Hepatocyte (in vitro differentiated cells): Measurements from ENCODE around the gene FSTL1. TPM values are rescaled to one million over a fixed set of nuclear protein-coding genes. Genes with fewer than 3 reads are reported as not detected.

Source experiments
- DNase-seq: peaks from one replicate; pipeline ENCODE4 v3.0.0-alpha.2; 2016; ENCODE audit warnings: low spot score
- H2AFZ ChIP-seq: fragments of 200-600 bp; sonication (generic); 2 replicates; pipeline ENCODE4 v1.6.0; 2016; ENCODE audit warnings: antibody characterized with exemption, mild to moderate bottlenecking
- H3K27ac ChIP-seq: fragments of 200-600 bp; sonication (generic); 2 replicates; pipeline ENCODE4 v1.5.1; 2016; ENCODE audit warnings: mild to moderate bottlenecking
- H3K27me3 ChIP-seq: fragments of 200-600 bp; sonication (generic); 2 replicates; pipeline ENCODE4 v1.6.1; 2016
- H3K36me3 ChIP-seq: fragments of 200-600 bp; sonication (generic); replicated peaks from 2 replicates; pipeline ENCODE4 v1.5.1; 2016; ENCODE audit warnings: low read depth; ENCODE audit not compliant: insufficient read depth
- H3K4me1 ChIP-seq: fragments of 200-600 bp; sonication (generic); 2 replicates; pipeline ENCODE4 v1.5.1; 2016; ENCODE audit warnings: mild to moderate bottlenecking, moderate library complexity; ENCODE audit not compliant: insufficient read depth
- H3K4me2 ChIP-seq: fragments of 200-600 bp; sonication (generic); 2 replicates; pipeline ENCODE4 v1.6.0; 2016
- H3K4me3 ChIP-seq: fragments of 200-600 bp; sonication (generic); 2 replicates; pipeline ENCODE4 v1.5.1; 2016; ENCODE audit warnings: mild to moderate bottlenecking
- H3K79me2 ChIP-seq: fragments of 200-600 bp; sonication (generic); 2 replicates; pipeline ENCODE4 v1.6.0; 2017; ENCODE audit warnings: mild to moderate bottlenecking
- H3K9me2 ChIP-seq: fragments of 200-600 bp; sonication (generic); replicated peaks from 2 replicates; pipeline ENCODE4 v1.6.0; 2017; ENCODE audit warnings: mild to moderate bottlenecking; ENCODE audit not compliant: insufficient read depth
- H3K9me3 ChIP-seq: fragments of 200-600 bp; sonication (generic); 2 replicates; pipeline ENCODE4 v1.5.1; 2016; ENCODE audit warnings: low read depth, mild to moderate bottlenecking
- H4K20me1 ChIP-seq: fragments of 200-600 bp; sonication (generic); 2 replicates; pipeline ENCODE4 v1.6.0; 2016; ENCODE audit warnings: mild to moderate bottlenecking; ENCODE audit not compliant: insufficient read depth, poor library complexity, severe bottlenecking
- CTCF ChIP-seq: fragments of 200-600 bp; sonication (generic); IDR thresholded peaks from 2 replicates; pipeline ENCODE4 v1.5.1; 2016; ENCODE audit warnings: antibody characterized with exemption, mild to moderate bottlenecking; ENCODE audit not compliant: poor library complexity
- EZH2 ChIP-seq: fragments of 200-600 bp; sonication (generic); IDR thresholded peaks from 2 replicates; pipeline ENCODE4 v1.6.1; 2016; ENCODE audit warnings: antibody characterized with exemption, mild to moderate bottlenecking, borderline replicate concordance
- EZH2phosphoT487 ChIP-seq: fragments of 200-600 bp; sonication (generic); IDR thresholded peaks from one replicate; pipeline ENCODE4 v1.6.1; 2018; ENCODE audit warnings: antibody characterized with exemption, mild to moderate bottlenecking, low read depth, moderate library complexity; ENCODE audit not compliant: unreplicated experiment, severe bottlenecking
- WGBS: methylation state at CpG from one replicate; pipeline ENCODE4 v1.1.6; 2016; ENCODE audit warnings: low lambda C conversion rate; ENCODE audit errors: missing lambda C conversion rate; 5-methylcytosine and 5-hydroxymethylcytosine counted together
- polyA plus RNA-seq: library from polyadenylated mRNA; unstranded; fragments of >200 nt; fragmentation: Nextera tagmentation; extraction: Ambion mirVana; gene quantifications from 2 replicates; pipeline ENCODE4 v1.2.1, GENCODE V29; 2016
- total RNA-seq: library from RNA; depleted of rRNA; stranded (reverse); fragments of >200 nt; gene quantifications from 2 replicates; pipeline ENCODE4 v1.2.3, GENCODE V29; 2014

Gene FSTL1
- total and polyA plus RNA-seq, 2 experiments from 2014 or later: 195 to 390 TPM

- peak; percentile 47 for DNase-seq
- H3K27ac ChIP-seq: peak overlapping the region; percentile 92
- no peaks in the 10 kb centered on the region for H3K9me3 ChIP-seq
- H4K20me1 ChIP-seq: peaks cover 14% of the 10 kb centered on the region
- peaks cover 16% of the 10 kb centered on the region for H3K4me1 ChIP-seq
- TF ChIP-seq CTCF (no peak), EZH2 (no peak), EZH2phosphoT487 (no peak)
- H2AFZ ChIP-seq: peak overlapping the region; percentile 83
- peaks cover 44% of the 10 kb centered on the region for H3K79me2 ChIP-seq
- no peaks in the 10 kb centered on the region for H3K9me2 ChIP-seq
- H3K4me3 ChIP-seq: peak overlapping the region; percentile 97
- H3K27me3 ChIP-seq: no peaks in the 10 kb centered on the region
- peak overlapping the region; percentile 92 for H3K4me2 ChIP-seq
- 3% methylated on average over 21 of the region's 32 CpGs for WGBS
- H3K36me3 ChIP-seq: no peaks in the 10 kb centered on the region
Observed at GRCh38 chr3:120449701-120450599, 842 bp downstream of the FSTL1 start.

- WGBS: 46% methylated on average over 6 of the region's 6 CpGs
- peaks cover 15% of the 10 kb centered on the region for H4K20me1 ChIP-seq
- no peak overlapping the region for H2AFZ ChIP-seq
- H3K4me1 ChIP-seq: peaks cover 16% of the 10 kb centered on the region
- no peaks in the 10 kb centered on the region for H3K36me3 ChIP-seq
- peak overlapping the region; percentile 92 for H3K27ac ChIP-seq
- no peak for DNase-seq
- H3K4me3 ChIP-seq: peak overlapping the region; percentile 97
- no peaks in the 10 kb centered on the region for H3K9me3 ChIP-seq
- no peaks in the 10 kb centered on the region for H3K9me2 ChIP-seq
- peak overlapping the region; percentile 92 for H3K4me2 ChIP-seq
- H3K27me3 ChIP-seq: no peaks in the 10 kb centered on the region
- TF ChIP-seq CTCF (no peak), EZH2phosphoT487 (no peak), EZH2 (no peak)
- peaks cover 51% of the 10 kb centered on the region for H3K79me2 ChIP-seq
Observed at GRCh38 chr3:120449251-120449650, 1.5 kb downstream of the FSTL1 start.

GRCh38 chr3:120448756-120449155 lies 2.0 kb downstream of the FSTL1 start:
- peaks cover 56% of the 10 kb centered on the region for H3K79me2 ChIP-seq
- no peaks in the 10 kb centered on the region for H3K9me3 ChIP-seq
- no peaks in the 10 kb centered on the region for H3K36me3 ChIP-seq
- H4K20me1 ChIP-seq: peaks cover 15% of the 10 kb centered on the region
- peak overlapping the region; percentile 92 for H3K4me2 ChIP-seq
- TF ChIP-seq CTCF: no peak
- TF ChIP-seq EZH2: no peak
- no peak for TF ChIP-seq EZH2phosphoT487
- peak overlapping the region; percentile 92 for H3K27ac ChIP-seq
- WGBS: 51% methylated on average over 2 of the region's 2 CpGs
- no peak overlapping the region for H2AFZ ChIP-seq
- DNase-seq: peak; percentile 38
- no peaks in the 10 kb centered on the region for H3K9me2 ChIP-seq
- H3K4me1 ChIP-seq: peaks cover 16% of the 10 kb centered on the region
- peak overlapping the region; percentile 97 for H3K4me3 ChIP-seq
- H3K27me3 ChIP-seq: no peaks in the 10 kb centered on the region
